ENCODE results near the gene PBOV1. TPM values are rescaled to one million over a fixed set of nuclear protein-coding genes. Genes with fewer than 3 reads are reported as not detected.

Gene PBOV1
- total RNA-seq: not detected in 2 replicates

GRCh38 chr6:138218449-138218848 lies at the start of gene PBOV1:
Gene PBOV1 (minus strand): TSS chr6:138218491. CDS start chr6:138218395, 96 bp downstream.

Other genes starting within 250 kb of the PBOV1 start
- gene PERP, start 111.1 kb downstream of the PBOV1 start, total RNA-seq: 36.7 and 47.4 TPM in 2 replicates
- 10.6 and 16.2 TPM in 2 replicates for gene ARFGEF3, start 56.6 kb downstream of the PBOV1 start, total RNA-seq
- gene SMIM28, start 159.4 kb upstream of the PBOV1 start, total RNA-seq: not detected in 2 replicates
- 21.2 and 31.0 TPM in 2 replicates for gene HEBP2, start 185.7 kb upstream of the PBOV1 start, total RNA-seq